Epithelial cell of esophagus (primary cell): ENCODE data around the gene THAP7.
"Not testable (repeated sequence)": the region's sequence is repeated elsewhere in the genome, so short reads cannot be mapped to it uniquely, and the experiment has no call there.

Experiments
- DNase-seq: peaks from one replicate; pipeline ENCODE4 v3.0.0; 2010; ENCODE audit warnings: low read depth
- H3K4me3 ChIP-seq: 2 replicates; pipeline ENCODE4 v1.5.1; 2011; ENCODE audit warnings: mild to moderate bottlenecking, low read length, control low read depth
- TF ChIP-seq, protein P1 (sequence below): IDR thresholded peaks from 2 replicates; pipeline ENCODE4 v1.5.1; 2011; ENCODE audit warnings: low read depth, mild to moderate bottlenecking, low read length, control low read depth, inconsistent platforms; ENCODE audit not compliant: insufficient read depth; ENCODE audit errors: missing control alignments

THAP7 gene, protein sequence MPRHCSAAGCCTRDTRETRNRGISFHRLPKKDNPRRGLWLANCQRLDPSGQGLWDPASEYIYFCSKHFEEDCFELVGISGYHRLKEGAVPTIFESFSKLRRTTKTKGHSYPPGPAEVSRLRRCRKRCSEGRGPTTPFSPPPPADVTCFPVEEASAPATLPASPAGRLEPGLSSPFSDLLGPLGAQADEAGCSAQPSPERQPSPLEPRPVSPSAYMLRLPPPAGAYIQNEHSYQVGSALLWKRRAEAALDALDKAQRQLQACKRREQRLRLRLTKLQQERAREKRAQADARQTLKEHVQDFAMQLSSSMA

GRCh38 chr22:21001601-21002325 is at the start of gene THAP7:
THAP7 (minus strand) TSS chr22:21002118; CDS start chr22:21001911, 207 bp downstream.
- H3K4me3 ChIP-seq: peak within 1 kb of the TSS; percentile 82
- DNase-seq: peak; percentile 97
- TF ChIP-seq, protein P1, sequence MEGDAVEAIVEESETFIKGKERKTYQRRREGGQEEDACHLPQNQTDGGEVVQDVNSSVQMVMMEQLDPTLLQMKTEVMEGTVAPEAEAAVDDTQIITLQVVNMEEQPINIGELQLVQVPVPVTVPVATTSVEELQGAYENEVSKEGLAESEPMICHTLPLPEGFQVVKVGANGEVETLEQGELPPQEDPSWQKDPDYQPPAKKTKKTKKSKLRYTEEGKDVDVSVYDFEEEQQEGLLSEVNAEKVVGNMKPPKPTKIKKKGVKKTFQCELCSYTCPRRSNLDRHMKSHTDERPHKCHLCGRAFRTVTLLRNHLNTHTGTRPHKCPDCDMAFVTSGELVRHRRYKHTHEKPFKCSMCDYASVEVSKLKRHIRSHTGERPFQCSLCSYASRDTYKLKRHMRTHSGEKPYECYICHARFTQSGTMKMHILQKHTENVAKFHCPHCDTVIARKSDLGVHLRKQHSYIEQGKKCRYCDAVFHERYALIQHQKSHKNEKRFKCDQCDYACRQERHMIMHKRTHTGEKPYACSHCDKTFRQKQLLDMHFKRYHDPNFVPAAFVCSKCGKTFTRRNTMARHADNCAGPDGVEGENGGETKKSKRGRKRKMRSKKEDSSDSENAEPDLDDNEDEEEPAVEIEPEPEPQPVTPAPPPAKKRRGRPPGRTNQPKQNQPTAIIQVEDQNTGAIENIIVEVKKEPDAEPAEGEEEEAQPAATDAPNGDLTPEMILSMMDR: no peak

DNA sequence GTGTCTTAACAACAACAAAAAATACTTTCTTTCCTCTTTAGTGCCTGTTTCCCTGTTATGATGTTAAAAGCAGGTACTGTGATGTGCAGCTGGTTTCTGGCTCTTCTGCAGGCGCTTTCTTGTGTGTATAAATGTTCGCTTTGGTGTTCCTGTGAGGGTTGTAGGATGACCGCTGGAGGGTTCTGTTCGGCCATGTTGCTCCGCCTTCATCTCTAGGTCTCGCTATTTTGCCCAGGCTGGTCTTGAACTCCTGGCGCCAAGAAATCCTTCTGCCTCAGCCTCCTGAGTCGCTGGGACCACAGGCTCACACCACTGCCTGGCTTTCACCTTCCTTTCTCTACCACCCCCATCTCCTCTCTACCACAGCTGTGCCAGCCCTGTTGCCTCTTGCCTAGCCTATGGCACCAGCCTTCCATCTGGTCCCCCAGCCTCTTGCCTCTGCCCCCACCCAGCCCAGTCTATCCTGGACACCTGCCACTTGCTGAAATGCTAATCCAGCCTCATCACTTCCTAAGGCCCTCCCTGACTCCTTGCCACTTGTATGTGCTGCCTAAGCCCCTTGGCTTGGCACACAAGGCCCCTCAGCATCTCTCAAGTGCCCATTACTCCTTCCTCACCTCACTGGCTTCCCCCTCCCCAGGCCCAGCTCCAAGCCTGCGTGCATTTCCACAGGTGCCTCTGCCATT is 49.4 kb upstream of the THAP7 start:
- H3K4me3 ChIP-seq: no peak overlapping the region
- no peak for DNase-seq
- TF ChIP-seq, protein P1: no peak

DNA sequence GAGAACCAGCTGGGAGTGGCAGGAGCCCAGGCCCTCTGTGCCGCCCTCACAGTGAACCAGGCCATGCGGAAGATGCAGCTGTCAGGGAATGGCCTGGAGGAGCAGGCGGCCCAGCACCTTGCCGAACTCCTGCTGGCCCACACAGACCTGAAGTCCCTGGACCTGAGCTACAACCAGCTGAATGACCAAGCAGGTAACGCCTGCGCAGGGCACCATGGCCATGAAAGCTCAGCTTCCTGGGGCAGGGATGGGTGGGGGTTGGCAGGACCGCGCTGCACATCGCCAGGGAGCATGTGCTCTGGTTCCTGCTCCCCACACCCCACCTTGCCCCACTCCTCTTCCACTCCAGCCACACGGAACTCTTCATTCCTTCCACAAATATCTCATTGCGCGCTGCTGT is 47.0 kb upstream of the THAP7 start:
- H3K4me3 ChIP-seq, DNase-seq: not testable (repeated sequence)

DNA sequence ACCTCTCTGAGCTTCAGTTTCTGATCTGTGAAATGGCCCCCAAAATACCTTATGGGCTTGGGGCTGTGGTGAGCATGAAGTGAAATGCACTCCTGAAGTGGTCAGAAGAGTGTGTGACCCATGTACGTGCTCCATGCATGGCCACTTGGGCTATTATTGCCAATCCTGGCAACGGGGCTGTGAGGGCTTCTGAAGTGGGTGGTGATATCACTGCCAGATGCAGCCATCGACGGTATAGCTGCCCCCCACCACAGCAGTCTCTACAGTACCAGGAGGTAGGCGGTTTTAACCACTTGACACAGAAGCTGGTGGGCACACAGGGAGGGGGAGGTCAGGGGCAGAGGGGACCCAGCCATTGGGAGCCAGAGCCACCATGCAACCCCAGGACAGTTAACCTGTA is 46.5 kb upstream of the THAP7 start:
- H3K4me3 ChIP-seq, DNase-seq: not testable (repeated sequence)

DNA sequence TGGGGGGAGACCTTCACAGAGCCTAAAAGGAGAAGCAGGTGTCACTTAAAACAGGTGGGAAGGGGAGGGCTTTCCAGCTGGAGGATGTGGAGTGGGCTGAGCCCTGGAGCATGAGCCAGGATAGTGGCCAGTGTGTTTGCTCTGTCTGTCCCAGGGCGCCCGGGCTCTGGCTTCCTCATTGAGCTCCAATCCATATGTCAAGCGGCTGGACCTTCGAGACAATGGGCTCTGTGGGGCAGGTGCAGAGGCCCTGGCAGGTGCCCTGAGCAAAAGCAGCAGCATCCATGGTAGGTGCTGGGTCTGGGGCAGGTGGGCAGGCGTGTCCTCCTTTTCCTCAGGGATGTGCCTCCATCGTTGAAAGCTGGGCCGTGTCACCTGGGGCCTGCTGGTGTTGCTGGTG is 45.8 kb upstream of the THAP7 start:
- no peak for DNase-seq
- TF ChIP-seq, protein P1: no peak
- H3K4me3 ChIP-seq: no peak overlapping the region

DNA sequence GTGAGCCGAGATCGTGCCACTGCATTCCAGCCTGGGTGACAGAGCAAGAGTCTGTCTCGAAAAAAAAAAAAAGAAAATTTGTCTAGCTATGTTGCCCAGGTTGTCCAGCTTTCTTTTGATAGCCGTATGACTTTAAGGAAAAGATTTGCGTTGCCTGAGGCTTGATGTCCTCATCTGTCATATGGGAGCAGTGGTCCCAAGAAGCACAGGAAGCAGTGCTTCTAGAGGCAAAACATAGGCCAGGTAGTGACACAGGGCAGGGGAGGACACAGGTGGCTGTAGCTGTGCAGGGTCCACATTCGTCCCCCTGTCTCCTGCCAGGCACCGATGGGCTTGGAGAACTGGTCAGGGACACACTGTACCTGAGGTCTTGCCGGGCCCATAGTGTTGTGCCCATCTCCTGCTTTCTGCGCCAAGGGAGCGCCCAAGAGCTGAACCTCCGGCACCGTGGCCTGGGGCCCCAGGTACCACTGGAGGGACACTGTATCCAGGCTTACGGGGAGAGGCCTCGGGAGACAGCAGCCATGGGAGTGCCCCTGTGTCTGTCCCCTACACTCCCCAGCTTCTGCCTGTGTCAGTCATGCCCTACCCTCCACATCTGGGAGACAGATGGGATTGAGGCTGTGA is 45.2 kb upstream of the THAP7 start:
- no peak for DNase-seq
- H3K4me3 ChIP-seq: no peak overlapping the region
- TF ChIP-seq, protein P1: no peak

- DNase-seq: peak; percentile 90
- TF ChIP-seq, protein P1: no peak
- peak within 1 kb of the TSS; percentile 28 for H3K4me3 ChIP-seq
These were observed 43.8 kb upstream of the THAP7 start, which contains the start of gene LRRC74B for GRCh38 chr22:21045585-21046294. LRRC74B (plus strand) TSS chr22:21045946; CDS start chr22:21045987, 41 bp downstream.
